ENCODE data around the gene PHC2. TPM values are rescaled to one million over a fixed set of nuclear protein-coding genes. Genes with fewer than 3 reads are reported as not detected.
"Not testable (repeated sequence)": the region's sequence is repeated elsewhere in the genome, so short reads cannot be mapped to it uniquely, and the experiment has no call there.

The PHC2 gene
- total RNA-seq, 1 donor from 2014 or later, result 69.0 TPM

DNA sequence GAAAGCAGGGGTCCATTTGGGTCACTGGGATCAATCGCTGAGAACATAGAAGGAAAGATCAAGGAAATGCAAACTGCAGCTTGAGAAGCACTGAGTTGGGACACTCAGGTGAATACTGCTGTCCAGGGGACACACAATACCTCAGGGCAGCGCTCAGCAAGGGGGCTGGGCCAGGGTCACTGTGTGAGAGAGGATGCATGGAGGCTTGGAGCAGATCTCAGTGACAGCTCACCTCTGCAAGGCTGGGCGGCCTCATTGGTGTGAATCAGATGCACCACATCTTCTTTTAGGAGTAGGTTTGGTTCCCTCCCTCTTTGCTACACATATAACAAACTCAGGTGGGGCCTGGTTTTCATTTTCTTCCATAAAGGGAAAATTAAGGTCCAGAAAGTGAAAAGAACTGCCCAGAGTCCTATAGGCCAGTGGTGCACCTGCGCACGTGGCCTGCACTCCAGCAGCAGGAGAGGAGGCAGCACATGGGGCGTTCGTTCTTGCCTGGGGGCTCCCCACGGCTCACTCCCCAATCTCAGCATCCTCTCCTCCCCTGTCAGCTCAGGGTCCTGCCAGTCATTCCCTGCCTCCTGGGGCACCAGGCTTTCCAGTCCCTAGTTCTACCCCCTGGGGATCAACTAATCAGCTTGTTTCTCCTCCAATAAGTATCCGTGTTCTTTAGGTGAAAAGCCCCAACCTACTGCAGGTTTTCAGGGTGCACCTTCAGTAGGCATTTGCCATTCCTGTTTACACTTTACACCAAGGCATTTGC, 111.5 kb downstream of the PHC2 start:
- DNase-seq (ENCODE audit: low read depth in 2 of 2), result no peak

DNA sequence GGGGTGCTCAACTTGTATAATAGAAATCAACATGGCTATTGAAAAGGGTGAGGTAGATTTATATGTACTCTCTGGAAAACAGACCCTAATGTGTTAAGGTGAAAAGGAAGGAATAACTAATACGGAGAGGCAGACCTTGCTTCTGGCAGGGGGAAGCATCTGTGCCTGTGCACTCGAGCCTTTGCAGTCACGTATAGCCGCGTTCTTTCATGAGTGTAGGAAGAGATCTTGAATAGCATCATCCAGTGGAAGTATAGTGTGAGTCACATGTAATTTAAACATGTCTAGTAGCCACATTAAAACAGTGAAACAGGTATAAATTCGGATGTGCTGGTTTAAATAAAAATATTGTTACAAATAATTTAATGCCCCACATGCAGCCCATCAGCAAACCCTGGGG, 112.9 kb downstream of the PHC2 start:
- no peak for DNase-seq (ENCODE audit: low read depth in 2 of 2)

DNA sequence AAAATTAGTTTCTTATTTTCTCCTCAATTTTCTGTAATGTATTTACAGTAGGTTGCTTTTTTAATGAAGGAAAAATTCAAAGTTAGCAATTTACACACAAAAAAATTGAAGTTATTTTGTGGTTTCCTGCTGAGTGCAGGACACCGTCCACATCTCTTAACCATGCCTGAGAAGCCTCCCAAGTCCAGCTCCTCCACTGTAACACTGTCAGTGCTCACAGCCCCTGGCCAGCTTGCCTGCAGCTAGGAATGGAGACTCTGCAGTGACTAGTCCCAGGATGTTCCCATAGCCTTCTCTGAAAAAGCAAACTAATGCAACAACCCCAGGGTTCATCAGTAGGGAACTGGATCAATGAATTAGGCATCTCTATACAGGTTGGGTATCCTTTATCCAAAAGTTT, 113.5 kb downstream of the PHC2 start:
- DNase-seq (ENCODE audit: low read depth in 2 of 2), result no peak

GRCh38 chr1:33316601-33317000, 114.3 kb downstream of the PHC2 start:
- DNase-seq (ENCODE audit: low read depth in 2 of 2), result no peak

GRCh38 chr1:33314416-33314815, 116.5 kb downstream of the PHC2 start:
- DNase-seq (ENCODE audit: low read depth in 2 of 2), result no peak

GRCh38 chr1:33312413-33312749, 118.5 kb downstream of the PHC2 start:
- DNase-seq (ENCODE audit: low read depth in 2 of 2), result no peak

GRCh38 chr1:33311706-33312412, 119.0 kb downstream of the PHC2 start:
- DNase-seq (ENCODE audit: low read depth in 2 of 2), result no peak

GRCh38 chr1:33310702-33311101, 120.2 kb downstream of the PHC2 start:
- no peak for DNase-seq (ENCODE audit: low read depth in 2 of 2)

DNA sequence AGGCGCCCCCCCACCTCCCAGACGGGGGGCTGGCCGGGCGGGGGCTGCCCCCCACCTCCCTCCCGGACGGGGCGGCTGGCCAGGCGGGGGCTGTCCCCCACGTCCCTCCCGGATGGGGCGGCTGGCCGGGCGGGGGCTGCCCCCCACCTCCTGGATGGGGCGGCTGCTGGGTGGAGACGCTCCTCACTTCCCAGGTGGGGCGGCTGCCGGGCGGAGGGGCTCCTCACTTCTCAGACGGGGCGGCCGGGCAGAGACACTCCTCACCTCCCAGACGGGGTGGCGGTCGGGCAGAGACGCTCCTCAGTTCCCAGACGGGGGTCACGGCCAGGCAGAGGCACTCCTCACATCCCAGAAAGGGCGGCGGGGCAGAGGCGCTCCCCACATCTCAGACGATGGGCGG, 121.5 kb downstream of the PHC2 start:
- not testable (repeated sequence) for DNase-seq (ENCODE audit: low read depth in 2 of 2)

GRCh38 chr1:33307494-33307864, 123.4 kb downstream of the PHC2 start:
- no peak for DNase-seq (ENCODE audit: low read depth in 2 of 2)

GRCh38 chr1:33306653-33307493, 124.0 kb downstream of the PHC2 start:
- peak; percentile 16 to 35 for DNase-seq (ENCODE audit: low read depth in 2 of 2)

DNA sequence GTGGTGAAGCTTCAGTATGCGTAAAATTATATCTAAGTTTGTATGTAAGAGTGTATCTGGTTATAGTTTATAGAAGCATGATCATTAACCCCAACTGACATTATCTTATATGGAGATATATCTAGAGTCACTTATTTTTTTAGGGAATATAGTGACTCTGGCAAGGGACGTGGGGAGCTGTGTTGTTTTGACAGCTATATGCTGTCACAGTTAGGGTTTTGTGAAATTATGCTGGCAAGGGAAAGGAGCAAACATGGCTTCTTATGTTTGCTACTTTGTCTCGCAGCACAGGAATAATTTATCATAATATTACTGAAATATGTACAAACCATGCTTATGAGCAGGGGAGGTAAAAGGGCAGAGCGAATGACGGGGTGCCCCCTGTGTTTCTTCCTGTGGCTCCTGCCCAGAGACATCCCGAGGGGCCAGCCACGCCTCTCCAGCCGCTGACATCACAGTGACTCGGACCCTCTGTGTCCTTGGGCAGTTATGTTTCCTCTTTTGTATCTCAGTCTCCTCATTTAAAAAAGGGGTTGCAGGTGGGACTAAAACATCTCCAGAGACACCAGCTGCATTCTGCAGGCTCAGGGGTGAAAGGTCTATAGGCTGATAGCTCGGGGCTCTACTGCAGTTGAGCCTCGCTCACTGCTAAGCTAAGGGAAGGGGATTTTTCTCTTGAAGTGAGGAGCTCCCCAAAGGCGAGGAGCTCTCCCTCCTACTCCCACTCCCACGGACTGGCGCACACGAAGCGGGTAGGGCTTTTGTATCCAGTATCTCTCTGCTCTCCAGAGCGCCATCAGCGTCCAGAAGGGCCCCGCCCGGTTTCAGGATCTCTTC, 124.9 kb downstream of the PHC2 start:
- no peak for DNase-seq (ENCODE audit: low read depth in 2 of 2)

DNA sequence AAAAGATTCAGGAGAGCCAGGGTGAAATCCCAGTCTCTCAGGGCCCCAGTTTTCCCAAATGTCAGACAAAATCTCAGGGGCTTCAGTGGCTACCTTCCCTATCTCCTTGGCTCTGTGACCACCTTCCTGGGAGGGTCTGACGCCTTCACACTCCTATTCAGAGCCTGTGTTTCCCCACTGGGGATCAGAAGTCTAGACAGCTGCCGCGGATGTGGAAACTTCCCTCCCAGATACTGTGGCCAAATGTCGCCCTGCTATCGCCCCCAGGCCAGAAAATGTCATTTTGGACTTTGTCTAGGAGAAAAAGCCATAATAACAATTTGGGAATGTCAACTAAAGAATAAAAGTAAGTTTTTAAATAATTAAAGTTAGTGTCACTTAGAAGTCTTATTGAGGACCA, 125.9 kb downstream of the PHC2 start:
- no peak for DNase-seq (ENCODE audit: low read depth in 2 of 2)

DNA sequence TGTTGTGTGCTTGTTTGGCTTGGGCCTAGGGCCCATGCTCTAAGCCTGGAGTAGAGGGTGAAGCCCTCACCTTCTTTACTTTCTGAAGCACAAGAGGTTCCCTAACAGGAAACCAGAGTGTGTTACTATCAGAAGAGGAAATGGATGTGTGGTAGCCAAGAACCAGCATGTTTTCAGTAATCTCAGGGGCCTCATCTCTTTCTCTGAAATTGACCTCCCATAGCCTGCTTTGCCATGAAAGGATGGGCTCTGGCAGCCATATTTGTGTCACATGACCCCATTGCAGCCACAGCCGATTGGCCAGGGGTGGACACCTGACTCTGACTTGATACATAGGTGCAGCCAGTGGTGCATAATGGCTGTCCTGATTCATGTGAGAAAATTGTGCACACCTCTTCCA, 128.6 kb downstream of the PHC2 start:
- DNase-seq (ENCODE audit: low read depth in 2 of 2), result no peak

DNA sequence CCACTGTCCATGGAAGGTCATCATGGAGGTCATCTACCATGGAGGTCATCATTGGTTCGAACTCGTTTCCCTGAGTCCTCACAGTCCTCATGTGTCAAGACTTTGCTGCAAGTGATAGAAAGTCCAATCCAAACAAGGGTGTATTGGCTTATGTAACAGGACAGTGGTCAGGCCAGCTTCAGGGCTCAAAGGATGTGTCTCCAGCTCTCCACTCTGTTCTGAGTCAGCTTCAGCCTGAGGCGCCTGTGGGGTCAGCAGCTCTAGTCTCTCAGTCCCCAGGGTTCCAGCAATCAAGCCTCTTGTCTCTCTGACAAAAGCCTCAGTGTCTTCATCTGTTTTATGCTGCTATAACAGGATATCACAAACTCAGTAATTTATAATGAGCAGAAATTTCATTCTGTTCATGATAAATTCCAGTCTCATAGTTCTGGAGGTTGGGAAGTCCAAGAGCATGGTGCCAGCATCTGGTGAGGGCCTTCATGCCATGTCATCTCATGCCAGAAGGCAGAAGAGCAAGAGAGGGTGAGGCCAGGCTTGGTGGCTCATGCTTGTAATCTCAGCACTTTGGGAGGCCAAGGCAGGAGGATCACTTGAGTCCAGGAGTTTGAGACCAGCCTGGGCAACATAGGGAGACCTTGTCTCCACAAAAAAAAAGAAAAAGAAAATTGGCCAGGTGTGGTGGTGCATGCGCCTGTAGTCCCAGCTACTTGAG, 129.5 kb downstream of the PHC2 start:
- no peak for DNase-seq (ENCODE audit: low read depth in 2 of 2)

- DNase-seq (ENCODE audit: low read depth in 2 of 2), result no peak
Measured at GRCh38 chr1:33300673-33301072, 130.2 kb downstream of the PHC2 start.

DNA sequence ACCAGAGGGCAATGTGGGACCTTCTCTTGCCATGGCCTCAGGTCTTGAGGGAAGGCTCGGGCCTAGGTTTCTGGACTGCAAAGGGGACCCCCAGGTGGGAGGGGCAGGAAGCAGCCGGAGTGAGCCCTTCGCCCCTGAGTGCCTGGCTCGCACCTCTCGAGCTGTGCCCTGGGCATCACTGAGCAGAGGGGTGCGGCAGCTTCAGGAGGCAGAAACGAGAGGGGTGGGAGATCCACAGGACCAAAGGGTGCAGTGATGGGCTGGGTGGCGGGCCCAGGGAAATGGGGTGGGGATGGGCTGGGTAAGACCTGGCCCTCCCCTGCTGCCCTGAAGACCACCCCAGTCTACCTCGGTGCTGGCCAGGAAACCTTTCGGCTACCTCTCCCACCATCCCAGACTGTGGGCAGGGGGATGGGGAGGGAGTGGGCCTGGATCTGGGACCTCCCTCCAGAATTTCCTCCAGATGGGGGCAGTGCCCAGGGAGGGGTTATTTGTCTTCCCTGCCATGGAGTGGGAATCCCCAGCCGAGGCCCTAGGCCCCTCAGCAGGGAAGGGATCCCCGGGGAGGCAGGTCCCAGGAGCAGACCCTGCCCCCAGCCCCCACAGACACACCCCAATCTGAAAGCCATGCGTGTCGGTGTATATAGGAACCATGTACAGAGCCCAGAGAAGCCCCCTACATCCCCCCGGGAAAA, 131.3 kb downstream of the PHC2 start:
- no peak for DNase-seq (ENCODE audit: low read depth in 2 of 2)

DNA sequence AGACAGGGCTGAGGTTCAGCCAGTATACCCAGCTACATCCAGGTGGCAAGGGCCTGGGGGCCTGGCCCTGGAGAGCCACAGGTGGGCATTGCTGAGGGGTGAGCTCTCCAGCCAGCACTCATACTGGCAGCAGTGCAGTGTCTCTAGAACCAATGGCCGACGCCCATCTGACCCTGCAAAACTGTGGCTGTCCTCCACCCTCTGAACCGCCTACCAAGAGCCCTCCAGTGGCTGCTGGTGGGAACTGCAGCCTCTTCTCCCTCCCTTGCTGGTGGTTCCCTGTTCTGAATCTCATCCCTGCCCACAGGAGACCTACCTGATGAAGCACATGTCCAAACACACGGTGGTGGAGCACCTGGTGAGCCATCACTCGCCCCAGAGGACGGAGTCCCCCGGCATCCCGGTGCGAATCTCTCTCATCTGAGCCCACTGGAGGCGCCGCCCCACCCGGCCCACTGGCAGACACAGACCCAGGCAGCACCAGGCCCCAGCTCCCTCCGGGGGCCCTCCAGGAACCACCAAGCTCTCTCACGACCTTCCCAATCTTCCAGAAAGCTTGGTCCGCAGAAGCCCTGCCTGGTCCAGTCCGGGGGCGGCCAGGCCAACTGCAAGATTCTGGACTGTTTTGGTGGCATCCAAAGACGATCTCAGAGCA, 132.1 kb downstream of the PHC2 start:
- DNase-seq (ENCODE audit: low read depth in 2 of 2), result peak; percentile 69 to 76

DNA sequence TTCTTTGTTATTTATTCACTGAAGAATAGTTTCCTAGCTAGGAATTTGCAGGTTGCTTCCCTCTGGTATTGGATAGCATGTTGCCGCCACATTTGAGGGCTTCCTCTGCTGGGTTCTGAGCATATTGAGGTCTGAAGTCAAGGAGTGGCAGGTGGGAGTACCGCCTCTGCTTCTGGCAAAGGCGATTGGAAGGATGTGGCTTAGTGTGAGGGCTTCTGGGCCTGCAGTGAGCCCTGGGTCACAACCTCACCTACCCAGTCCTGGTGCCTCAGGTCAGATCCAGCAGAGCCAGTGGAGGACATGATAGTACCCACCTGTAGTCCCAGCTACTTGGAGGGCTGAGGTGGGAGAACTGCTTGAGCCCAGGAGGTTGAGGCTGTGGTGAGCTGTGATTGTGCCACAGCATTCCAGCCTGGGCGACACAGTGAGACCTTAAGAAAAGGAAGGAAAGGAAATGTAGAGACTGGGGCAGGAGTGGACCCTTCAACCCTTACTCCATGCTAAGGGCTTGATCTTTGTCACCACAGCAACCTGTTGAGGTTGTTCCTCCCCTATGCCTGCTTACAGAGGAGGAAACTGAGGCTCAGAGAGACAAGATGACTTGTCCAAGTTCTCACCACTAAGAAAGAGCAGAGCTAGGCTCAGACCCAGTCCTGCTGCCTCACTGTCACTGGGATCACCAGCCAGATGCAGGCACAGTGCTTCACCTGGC, 132.8 kb downstream of the PHC2 start:
- DNase-seq (ENCODE audit: low read depth in 2 of 2), result no peak

All from lung microvascular endothelial cell (primary cell).